LNCAP (cell line): ENCODE measurements around the gene SPEM1.

ENCODE experiments used
- CTCF ChIP-seq: fragments of 450-650 bp; IDR thresholded peaks from 2 replicates; pipeline ENCODE4 v1.5.1; 2017; ENCODE audit warnings: mild to moderate bottlenecking

The SPEM1 gene

GRCh38 chr17:7392696-7393612 is 27.2 kb upstream of the SPEM1 start:
- no peak for TF ChIP-seq CTCF

GRCh38 chr17:7393613-7394451 is 26.3 kb upstream of the SPEM1 start:
- TF ChIP-seq CTCF = no peak

- no peak; the same call in 1 of the 2 replicates for TF ChIP-seq CTCF
Measured at GRCh38 chr17:7394452-7395191, 25.5 kb upstream of the SPEM1 start, which contains the start of gene PLSCR3. TSS of gene PLSCR3 (minus strand) at chr17:7394525. CDS start at chr17:7394110, 415 bp downstream.

GRCh38 chr17:7396147-7396546 is 24.0 kb upstream of the SPEM1 start:
- no peak for TF ChIP-seq CTCF

- no peak for TF ChIP-seq CTCF
Measured at GRCh38 chr17:7398612-7399011, 21.5 kb upstream of the SPEM1 start.

- TF ChIP-seq CTCF = no peak
Measured at GRCh38 chr17:7403043-7403726, 16.9 kb upstream of the SPEM1 start.

- no peak for TF ChIP-seq CTCF
Measured at GRCh38 chr17:7403727-7403976, 16.5 kb upstream of the SPEM1 start.
